ENCODE results near the gene ZSWIM5. TPM values are rescaled to one million over a fixed set of nuclear protein-coding genes. Genes with fewer than 3 reads are reported as not detected.

The ZSWIM5 gene
- 0.22 and 4.3 TPM in 2 replicates for total RNA-seq

DNA sequence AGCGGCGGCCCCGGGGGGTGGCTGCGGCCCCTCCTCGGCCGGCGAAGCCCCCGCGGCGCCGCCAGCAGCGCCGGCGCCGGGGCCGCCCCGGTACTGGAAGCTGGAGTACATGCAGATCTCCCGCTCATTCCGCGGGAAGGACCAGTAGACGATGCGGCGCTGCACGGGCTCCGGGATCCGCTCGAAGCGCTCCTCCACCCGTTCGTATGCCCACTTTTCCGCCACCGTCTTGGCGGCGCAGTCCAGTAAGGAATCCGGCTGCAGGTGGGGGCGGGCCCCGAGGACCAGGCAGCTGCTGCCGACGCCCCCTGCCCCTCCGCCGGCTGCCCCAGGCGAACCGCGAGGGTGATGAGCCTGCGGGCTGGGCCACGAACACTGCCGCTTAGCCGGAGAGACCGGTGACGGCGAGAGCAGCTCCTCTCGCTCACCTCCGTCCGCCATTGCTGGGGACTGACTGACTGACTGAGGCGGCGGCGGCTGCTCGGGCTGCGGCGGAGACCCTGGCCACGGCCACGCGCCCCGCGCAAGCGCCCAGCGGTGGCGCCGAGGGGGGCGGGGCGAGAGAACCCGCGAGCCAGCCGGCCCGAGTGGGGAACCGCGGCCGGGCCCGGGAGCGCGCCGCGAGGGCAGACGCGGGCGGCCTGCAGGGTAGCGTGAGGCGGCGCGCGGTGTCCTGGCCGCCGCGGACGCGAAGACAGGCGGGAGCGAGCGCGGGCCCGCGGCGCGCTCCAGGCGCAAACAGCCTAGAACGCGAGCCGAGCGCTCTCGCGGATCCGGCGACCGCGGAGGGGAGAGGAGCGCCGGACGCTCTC lies at the start of gene ZSWIM5:
Gene ZSWIM5 (minus strand): TSS at position 696 of the 812 bp plus-strand sequence. CDS start 255 bp downstream, at position 441.

DNA sequence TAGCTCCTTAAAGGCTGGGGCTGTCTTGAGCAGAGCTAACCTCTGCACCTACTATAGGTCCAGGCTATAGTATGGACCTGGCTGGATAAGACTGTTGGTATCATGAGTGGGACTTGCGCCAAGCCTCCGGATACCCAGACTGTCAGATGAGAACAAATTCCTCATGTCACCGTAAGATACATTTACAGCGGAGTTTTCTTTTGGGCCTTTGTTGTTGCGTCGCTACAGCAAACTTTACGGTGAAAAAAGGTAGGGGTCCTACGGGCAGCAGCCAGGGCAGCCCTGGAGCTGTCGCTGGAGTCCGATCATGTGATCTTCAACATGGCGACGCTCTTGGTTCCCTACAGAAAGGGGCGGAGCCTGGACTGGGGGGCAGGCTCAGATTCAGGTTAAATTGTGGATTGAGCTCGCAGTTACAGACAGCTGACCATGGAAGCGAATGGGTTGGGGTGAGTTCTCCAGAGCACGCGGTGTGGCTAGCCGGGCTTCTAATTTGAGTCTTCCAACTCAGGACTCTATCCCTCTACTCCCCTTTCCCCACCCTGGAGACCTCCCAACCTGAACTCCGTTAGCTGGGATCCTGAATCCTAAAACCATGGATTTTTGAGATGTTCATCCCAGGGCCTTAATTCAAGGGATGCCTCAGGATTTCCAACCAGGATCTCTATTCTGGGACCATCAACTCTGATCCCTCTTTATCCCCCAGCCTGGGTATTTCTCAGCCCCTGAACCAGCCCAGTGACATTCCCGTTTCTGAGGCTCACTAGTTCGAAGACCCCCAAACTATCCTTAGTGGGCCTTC lies 194.4 kb downstream of the ZSWIM5 start, which contains the start of gene UROD:
Gene UROD (plus strand): TSS at position 418 of the 802 bp plus-strand sequence. CDS start 12 bp downstream, at position 430.

DNA sequence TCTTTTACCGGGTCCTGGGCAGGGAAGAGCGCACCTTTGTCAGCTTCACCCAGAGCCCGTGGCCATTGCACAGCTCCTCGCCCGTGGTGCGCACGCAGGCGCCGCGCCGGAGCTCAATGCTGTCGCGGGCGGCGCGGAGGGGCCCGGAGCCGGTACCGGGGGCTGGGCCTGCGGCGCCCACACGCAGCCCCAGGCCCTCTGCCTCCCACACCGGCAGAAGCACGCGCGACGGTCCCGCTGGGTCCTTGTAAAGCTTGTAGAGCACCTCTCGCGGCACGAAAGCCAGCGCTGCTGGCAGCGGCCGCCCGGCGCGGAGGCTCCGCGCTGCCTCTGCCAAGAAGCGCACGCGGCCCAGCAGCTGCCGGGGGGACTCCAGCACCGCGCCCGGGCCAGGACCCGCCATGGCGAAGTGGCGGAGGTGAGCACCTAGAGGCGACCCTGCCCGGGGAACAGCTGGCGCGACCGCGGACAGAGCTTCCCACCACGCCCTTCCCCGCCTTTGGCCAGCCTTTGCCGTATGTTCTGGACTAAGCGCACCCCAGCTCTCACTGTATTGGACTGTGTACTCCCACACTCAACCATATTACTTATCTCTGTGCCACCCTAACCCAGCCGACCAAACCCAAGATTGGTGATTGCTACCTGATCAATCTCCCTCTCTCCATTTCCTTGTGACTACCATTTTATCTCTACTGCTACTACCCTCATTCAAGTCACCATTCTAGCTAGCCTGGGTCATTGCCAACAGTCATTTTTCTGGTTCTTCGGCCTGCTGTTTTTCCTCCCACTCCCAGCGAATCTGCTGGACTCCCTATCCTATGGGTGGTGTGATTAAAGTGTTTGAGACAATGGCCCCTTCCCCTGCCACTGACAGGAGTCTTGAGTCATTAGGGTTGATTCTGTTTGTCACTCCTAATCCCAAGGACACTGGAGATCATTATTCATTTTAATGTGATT lies 195.3 kb downstream of the ZSWIM5 start, which contains the start of gene HECTD3:
Gene HECTD3 (minus strand): TSS at position 470 of the 957 bp plus-strand sequence. CDS start 67 bp downstream, at position 403.

Other genes with a start within 250 kb of the ZSWIM5 start
- 31.7 and 54.1 TPM in 2 replicates for gene EIF2B3, start 220.0 kb downstream of the ZSWIM5 start, total RNA-seq
- 33.9 and 41.4 TPM in 2 replicates for gene HECTD3, start 195.3 kb downstream of the ZSWIM5 start, total RNA-seq
- gene UROD, start 194.4 kb downstream of the ZSWIM5 start, total RNA-seq, result 125 and 139 TPM in 2 replicates
- gene HPDL, start 120.3 kb upstream of the ZSWIM5 start, total RNA-seq, result 0.86 TPM in 1 of 2 replicates, not detected in the other
- 16.0 and 26.9 TPM in 2 replicates for gene TOE1, start 133.6 kb upstream of the ZSWIM5 start, total RNA-seq
- 14.4 and 17.3 TPM in 2 replicates for gene MUTYH, start 133.8 kb upstream of the ZSWIM5 start, total RNA-seq

Data from placental pericyte (primary cell).